22Rv1 (cell line): ENCODE data around the gene DPYSL4.

ENCODE experiments used
- CTCF ChIP-seq: fragments of 450-650 bp; IDR thresholded peaks from 2 replicates; pipeline ENCODE4 v1.5.1; 2017; ENCODE audit warnings: mild to moderate bottlenecking
- ZFX ChIP-seq: fragments of 450-650 bp; IDR thresholded peaks from 2 replicates; pipeline ENCODE4 v1.6.1; 2017; ENCODE audit warnings: antibody characterized with exemption, borderline replicate concordance

GRCh38 chr10:132179551-132180392 is 7.0 kb upstream of the DPYSL4 start:
- TF ChIP-seq CTCF (no peak), ZFX (no peak)
